ENCODE measurements around the gene PPME1.

GRCh38 chr11:74123008-74123448 lies 48.1 kb upstream of the PPME1 start:
- TF ChIP-seq CTCF (IDR thresholded peaks at IDR 0.05; ENCODE audit: insufficient read depth, low read depth, low read length) (no peak), EZH2 (IDR thresholded peaks at IDR 0.05; ENCODE audit: insufficient read depth, low read length) (no peak)

All from astrocyte (in vitro differentiated cells and primary cell).